ENCODE measurements around the gene IST1. TPM values are rescaled to one million over a fixed set of nuclear protein-coding genes. Genes with fewer than 3 reads are reported as not detected.

IST1 gene
- total and polyA plus RNA-seq, 9 of the 15 experiments (the other 6 are each of a cell fraction or from before 2014, with no cell fraction given): 135 to 334 (median 188) TPM

- no peak for TF ChIP-seq ZNF407 (IDR thresholded peaks at IDR 0.05; ENCODE audit: low read depth)
- no peak for TF ChIP-seq SNAPC5 (CRISPR knock-in tag; IDR thresholded peaks at IDR 0.05)
- TF ChIP-seq ZNF316 (IDR thresholded peaks at IDR 0.05): no peak
- TF ChIP-seq SMARCA5 (IDR thresholded peaks at IDR 0.05): no peak
- no peak for TF ChIP-seq TOE1 (IDR thresholded peaks at IDR 0.05; ENCODE audit: borderline replicate concordance)
- TF ChIP-seq TOE1 (CRISPR knock-in tag; IDR thresholded peaks at IDR 0.05; ENCODE audit: borderline replicate concordance, low read depth): no peak
- TF ChIP-seq KAT2B (IDR thresholded peaks at IDR 0.05; ENCODE audit: low read depth, low read length): no peak
- peak; percentile 11; the same call in 1 of the 2 replicates for TF ChIP-seq PKNOX1 (IDR thresholded peaks at IDR 0.05)
- TF ChIP-seq HNRNPLL (IDR thresholded peaks at IDR 0.05; ENCODE audit: low read depth, low read length, poor library complexity, severe bottlenecking): no peak
- TF ChIP-seq ZEB2 (IDR thresholded peaks at IDR 0.05): no peak
- TF ChIP-seq RAD51 (IDR thresholded peaks at IDR 0.05; ENCODE audit: borderline replicate concordance, low read depth): no peak
- no peak for TF ChIP-seq ELF2 (CRISPR knock-in tag; IDR thresholded peaks at IDR 0.05)
- no peak for TF ChIP-seq ZNF23 (CRISPR knock-in tag; IDR thresholded peaks at IDR 0.05)
- TF ChIP-seq E2F4 (CRISPR knock-in tag; IDR thresholded peaks at IDR 0.05; ENCODE audit: low read depth): no peak
- no peak for TF ChIP-seq SAFB2 (IDR thresholded peaks at IDR 0.05; ENCODE audit: borderline replicate concordance, low read depth, low read length, severe bottlenecking)
- no peak for TF ChIP-seq KLF1 (tag; IDR thresholded peaks at IDR 0.05)
- no peak for TF ChIP-seq TCF7L2 (IDR thresholded peaks at IDR 0.05; ENCODE audit: low read depth, low read length)
Observed at GRCh38 chr16:71974068-71974818, 78.9 kb downstream of the IST1 start (continued).

Data from K562 (cell line).